A673 (cell line): ENCODE results near the gene SPX.

Source experiments
- EZH2 ChIP-seq: fragments of 200-600 bp; sonication (generic); IDR thresholded peaks from 2 replicates; pipeline ENCODE4 v1.6.1; 2017; ENCODE audit warnings: borderline replicate concordance, low read depth, mild to moderate bottlenecking, mixed read lengths, antibody characterized with exemption, low read length; ENCODE audit not compliant: poor library complexity, severe bottlenecking
- TF ChIP-seq, protein P1 (sequence below): fragments of 300-800, 200-600 bp; sonication (generic); conservative IDR thresholded peaks from 2 replicates; pipeline ENCODE4 v1.5.1; 2017; ENCODE audit warnings: low read depth, mild to moderate bottlenecking, antibody characterized with exemption, low read length, moderate library complexity, mixed read lengths

DNA sequence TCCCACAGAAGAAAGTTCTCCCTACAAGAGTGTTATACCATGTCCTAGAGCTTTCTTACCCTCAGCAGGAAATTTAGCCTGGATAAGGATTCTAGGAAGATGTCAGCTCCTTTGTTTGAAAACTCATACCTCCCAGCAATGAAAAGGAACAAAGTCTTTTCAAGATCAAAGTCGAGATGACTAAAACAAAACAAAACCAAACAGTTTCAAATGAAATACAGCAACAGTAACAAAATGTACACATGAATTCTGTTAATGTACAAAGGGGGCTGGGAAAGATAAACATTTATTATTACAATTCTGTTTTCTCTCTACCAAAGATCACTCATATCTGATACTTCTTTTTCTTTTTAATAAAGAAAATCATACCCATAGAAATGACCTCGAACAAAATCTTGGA lies 36.8 kb downstream of the SPX start:
- TF ChIP-seq, protein P1, sequence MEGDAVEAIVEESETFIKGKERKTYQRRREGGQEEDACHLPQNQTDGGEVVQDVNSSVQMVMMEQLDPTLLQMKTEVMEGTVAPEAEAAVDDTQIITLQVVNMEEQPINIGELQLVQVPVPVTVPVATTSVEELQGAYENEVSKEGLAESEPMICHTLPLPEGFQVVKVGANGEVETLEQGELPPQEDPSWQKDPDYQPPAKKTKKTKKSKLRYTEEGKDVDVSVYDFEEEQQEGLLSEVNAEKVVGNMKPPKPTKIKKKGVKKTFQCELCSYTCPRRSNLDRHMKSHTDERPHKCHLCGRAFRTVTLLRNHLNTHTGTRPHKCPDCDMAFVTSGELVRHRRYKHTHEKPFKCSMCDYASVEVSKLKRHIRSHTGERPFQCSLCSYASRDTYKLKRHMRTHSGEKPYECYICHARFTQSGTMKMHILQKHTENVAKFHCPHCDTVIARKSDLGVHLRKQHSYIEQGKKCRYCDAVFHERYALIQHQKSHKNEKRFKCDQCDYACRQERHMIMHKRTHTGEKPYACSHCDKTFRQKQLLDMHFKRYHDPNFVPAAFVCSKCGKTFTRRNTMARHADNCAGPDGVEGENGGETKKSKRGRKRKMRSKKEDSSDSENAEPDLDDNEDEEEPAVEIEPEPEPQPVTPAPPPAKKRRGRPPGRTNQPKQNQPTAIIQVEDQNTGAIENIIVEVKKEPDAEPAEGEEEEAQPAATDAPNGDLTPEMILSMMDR: no peak
- no peak for TF ChIP-seq EZH2
